GM12878 (cell line): Measurements from ENCODE around the gene LEUTX. TPM values are rescaled to one million over a fixed set of nuclear protein-coding genes. Genes with fewer than 3 reads are reported as not detected.
A peak's percentile ranks its signal among the peaks of the same experiment; 100 is the strongest.

Experiments used
- ATAC-seq: fragments of 200-7000 bp; cut with Tn5 transposase; 3 replicates; pipeline ENCODE4 v1.9.1; 2020; ENCODE audit warnings: mild to moderate bottlenecking, moderate library complexity
- BruUV-seq: library from RNA; stranded (reverse); fragments of 400-500 nt; replicated peaks from 2 replicates; lab custom pipeline; 2021; lab: Mats Ljungman, UMichigan
- CTCF ChIA-PET: fragments of 300-600 bp; sonication (Branson Sonifier 250); formaldehyde crosslinking; extraction: SDS; loops from one replicate; lab custom pipeline; 2021; ENCODE audit warnings: inconsistent platforms; lab: Yijun Ruan, JAX
- POLR2A ChIA-PET: fragments of 350-600 bp; formaldehyde crosslinking; extraction: SDS; loops from one replicate; lab custom pipeline; 2021; ENCODE audit warnings: inconsistent platforms; lab: Charles Lee
- RAD21 ChIA-PET: fragments of 300-600 bp; sonication (Branson Sonifier 250); formaldehyde crosslinking; loops from one replicate; lab custom pipeline; 2023; ENCODE audit warnings: antibody characterized with exemption; ENCODE audit not compliant: unreplicated experiment; lab: Charles Lee
- SMC1A ChIA-PET: fragments of 300-600 bp; sonication (Branson Sonifier 250); formaldehyde crosslinking; loops from one replicate; lab custom pipeline; 2023; ENCODE audit not compliant: unreplicated experiment, uncharacterized antibody; lab: Charles Lee
- DNase-seq: peaks from one replicate; pipeline ENCODE4 v3.0.0-alpha.2; 2011; ENCODE audit warnings: low read depth, low spot score
- FAIRE-seq: peaks from 3 replicates; lab custom pipeline; 2011; peaks lifted over from hg19 to GRCh38; lab: Jason Lieb, UNC
- H2AFZ ChIP-seq: 2 replicates; pipeline ENCODE4 v1.6.0; 2011; ENCODE audit warnings: low read depth, low read length, control low read depth; ENCODE audit not compliant: control insufficient read depth
- H3K27ac ChIP-seq: 2 replicates; pipeline ENCODE4 v1.5.1; 2011; ENCODE audit warnings: control low read depth; ENCODE audit not compliant: control insufficient read depth, insufficient read depth
- H3K27me3 ChIP-seq, 2 experiments: replicated peaks in 1 of 2; 2 replicates each; pipeline versions ENCODE4 v1.6.0 to v1.6.1; 2011; ENCODE audit warnings: low read length in 1 of 2; ENCODE audit not compliant: control insufficient read depth in 2 of 2, insufficient read depth in 2 of 2
- H3K36me3 ChIP-seq, 2 experiments: 2 replicates each; pipeline ENCODE4 v1.5.1; 2011; ENCODE audit warnings: low read length in 1 of 2; ENCODE audit not compliant: control insufficient read depth in 2 of 2, insufficient read depth in 2 of 2
- H3K4me1 ChIP-seq: 2 replicates; pipeline ENCODE4 v1.6.1; 2011; ENCODE audit warnings: mild to moderate bottlenecking, low read length, moderate library complexity, mixed read lengths; ENCODE audit not compliant: control insufficient read depth, insufficient read depth
- H3K4me2 ChIP-seq: 2 replicates; pipeline ENCODE4 v1.6.0; 2011; ENCODE audit warnings: control low read depth; ENCODE audit not compliant: control insufficient read depth, insufficient read depth
- H3K4me3 ChIP-seq: fragments of 200-600 bp; sonication (generic); 2 replicates; pipeline ENCODE4 v1.5.1; 2016
- H3K79me2 ChIP-seq: 2 replicates; pipeline ENCODE4 v1.6.0; 2011; ENCODE audit warnings: low read length; ENCODE audit not compliant: control insufficient read depth, insufficient read depth
- H3K9ac ChIP-seq: 2 replicates; pipeline ENCODE4 v1.8.0; 2011; ENCODE audit warnings: low read length, control low read depth, mixed read lengths; ENCODE audit not compliant: control insufficient read depth, insufficient read depth
- H3K9me3 ChIP-seq: replicated peaks from 3 replicates; pipeline ENCODE4 v1.5.1; 2011; ENCODE audit warnings: mild to moderate bottlenecking, low read length; ENCODE audit not compliant: control insufficient read depth, insufficient read depth
- H4K20me1 ChIP-seq: 2 replicates; pipeline ENCODE4 v1.6.0; 2011; ENCODE audit not compliant: control insufficient read depth, insufficient read depth
- CEBPB ChIP-seq, 2 experiments: fragments of 150-350 bp in 1 of 2; IDR thresholded peaks; 2 replicates each; pipeline ENCODE4 v1.6.1; 2012 to 2014; ENCODE audit warnings: low read depth in 2 of 2, low read length in 2 of 2, borderline replicate concordance in 1 of 2, inconsistent platforms in 1 of 2
- IKZF1 ChIP-seq: fragments of 450-650 bp; conservative IDR thresholded peaks from 2 replicates; pipeline ENCODE4 v1.6.1; 2017; ENCODE audit warnings: antibody characterized with exemption, mild to moderate bottlenecking
- MTA2 ChIP-seq: fragments of 450-650 bp; IDR thresholded peaks from 2 replicates; pipeline ENCODE4 v1.6.1; 2016; ENCODE audit warnings: low read depth, mild to moderate bottlenecking, moderate library complexity
- PKNOX1 ChIP-seq: fragments of 450-650 bp; IDR thresholded peaks from 2 replicates; pipeline ENCODE4 v1.6.1; 2016; ENCODE audit warnings: mild to moderate bottlenecking
- RCOR1 ChIP-seq: conservative IDR thresholded peaks from 2 replicates; pipeline ENCODE4 v1.6.1; 2012; ENCODE audit warnings: low read depth, low read length, improper control_type of control experiment
- SPI1 ChIP-seq: IDR thresholded peaks from 2 replicates; pipeline ENCODE4 v1.6.1; 2011; ENCODE audit warnings: low read depth, mild to moderate bottlenecking, low read length, moderate library complexity, borderline replicate concordance; ENCODE audit not compliant: insufficient read depth
- SRF ChIP-seq, 2 experiments: IDR thresholded peaks; 2 replicates each; pipeline ENCODE4 v1.6.1; 2011; ENCODE audit warnings: low read depth in 2 of 2, low read length in 2 of 2, mild to moderate bottlenecking in 1 of 2, moderate library complexity in 1 of 2
- ZBTB11 ChIP-seq: fragments of 450-650 bp; formaldehyde crosslinking; IDR thresholded peaks from 2 replicates; pipeline ENCODE4 v1.5.0; 2022; ENCODE audit warnings: mild to moderate bottlenecking, missing genetic modification characterization
- ZNF207 ChIP-seq: fragments of 450-650 bp; IDR thresholded peaks from 2 replicates; pipeline ENCODE4 v1.6.1; 2014; ENCODE audit warnings: antibody characterized with exemption, mild to moderate bottlenecking, borderline replicate concordance
- WGBS: methylation state at CpG from one replicate; pipeline ENCODE4 v1.1.6; 2016; ENCODE audit warnings: low lambda C conversion rate; ENCODE audit not compliant: insufficient replicate concordance, insufficient coverage; ENCODE audit errors: missing lambda C conversion rate; 5-methylcytosine and 5-hydroxymethylcytosine counted together
- in situ Hi-C: fragments of 300-500 bp; cut with MboI; formaldehyde crosslinking; loops from 9 replicates; pipeline ENCODE4 v1.14.3; 2018; ENCODE audit warnings: mixed read lengths
- intact Hi-C: fragments of 100-400 bp; cut with micrococcal nuclease; formaldehyde crosslinking; loops from one replicate; pipeline ENCODE4 v1.14.2; 2022; ENCODE audit not compliant: unreplicated experiment
- polyA plus RNA-seq, 11 experiments: library from polyadenylated mRNA; depleted of rRNA in 4 of 11; unstranded in 6 of 11; stranded (reverse) in 5 of 11; fragments of >200 nt; fragmentation: Nextera tagmentation in 4 of 11; fragmentation: Illumina TruSeq in 1 of 11; extraction: Ambion mirVana in 4 of 11; extraction: Trizol in 1 of 11; gene quantifications; 1 replicate in 1 of 11; 2 replicates in 10 of 11; pipeline versions ENCODE4 v1.2.1 to v1.2.3, GENCODE V29; 2011 to 2016; ENCODE audit warnings: inconsistent platforms in 2 of 11, missing spikeins in 2 of 11, low read depth in 1 of 11
- total RNA-seq, 4 experiments: library from RNA; depleted of rRNA in 3 of 4; stranded (reverse); fragments of >200 nt in 3 of 4; fragmentation: Illumina TruSeq in 1 of 4; extraction: Trizol in 1 of 4; gene quantifications; 2 replicates each; pipeline versions ENCODE4 v1.2.1 to v1.2.3, GENCODE V29; 2013 to 2021

Gene LEUTX
- total and polyA plus RNA-seq, 10 of the 15 experiments (the other 5 are each of a cell fraction or from before 2014, with no cell fraction given): 0.29 to 0.46 (median 0.40) TPM; not detected in 4

GRCh38 chr19:39737891-39738290, 40.8 kb upstream of the LEUTX start, which contains the start of gene CLC:
Gene CLC, minus strand, starts transcription at chr19:39738029. Its CDS starts 77 bp downstream, at chr19:39737952.
- 35% methylated on average over 3 of the region's 3 CpGs for WGBS
- Histone ChIP-seq H3K9ac (no peak within 1 kb of the TSS), H3K4me3 (no peak within 1 kb of the TSS), H3K4me1 (peaks cover 14% of the 10 kb centered on the region), H2AFZ (no peak within 1 kb of the TSS; the same call in 1 of the 2 replicates), H4K20me1 (no peaks in the 10 kb centered on the region), H3K9me3 (no peaks in the 10 kb centered on the region; the same call in 2 of the 3 replicates), H3K79me2 (no peaks in the 10 kb centered on the region), H3K4me2 (no peak within 1 kb of the TSS), H3K27me3 (no peaks in the 10 kb centered on the region), H3K27ac (no peak within 1 kb of the TSS), H3K36me3 (no peaks in the 10 kb centered on the region)
- in situ Hi-C loops: no loop called here
- FAIRE-seq (no peak), DNase-seq (no peak), ATAC-seq (no peak)
- POLR2A ChIA-PET: no interaction called here
- intact Hi-C loops: no loop called here
- no peak for TF ChIP-seq SRF (IDR thresholded peaks at IDR 0.05; ENCODE audit: low read depth in 2 of 2, low read length in 2 of 2)
- TF ChIP-seq PKNOX1: no peak
- no peak for TF ChIP-seq MTA2
- no peak for TF ChIP-seq RCOR1
- TF ChIP-seq ZNF207: no peak
- TF ChIP-seq CEBPB (IDR thresholded peaks at IDR 0.05; ENCODE audit: borderline replicate concordance in 1 of 2, low read depth in 2 of 2, low read length in 2 of 2): no peak
- CTCF ChIA-PET: no interaction called here
- no TSS peak for BruUV-seq
- SMC1A ChIA-PET: no interaction called here
- RAD21 ChIA-PET: no interaction called here

- no peak for DNase-seq
- Histone ChIP-seq H3K4me3 (no peak overlapping the region), H3K27ac (no peak overlapping the region), H3K9me3 (no peaks in the 10 kb centered on the region; the same call in 2 of the 3 replicates), H3K4me1 (peaks cover 14% of the 10 kb centered on the region), H3K27me3 (no peaks in the 10 kb centered on the region), H3K4me2 (no peak overlapping the region), H3K36me3 (no peaks in the 10 kb centered on the region), H3K9ac (no peak overlapping the region), H4K20me1 (no peaks in the 10 kb centered on the region), H2AFZ (no peak overlapping the region), H3K79me2 (no peaks in the 10 kb centered on the region)
- RAD21 ChIA-PET: interaction anchor here (0.9 kb wide), 1 partner anchor 38 kb away, joined by 5 read pairs; no protein-coding TSS in a partner anchor
- POLR2A ChIA-PET: no interaction called here
- SMC1A ChIA-PET: no interaction called here
- TF ChIP-seq IKZF1 (peak; percentile 47), ZBTB11 (no peak), SPI1 (peak; percentile 80)
- no TSS peak for BruUV-seq
- 0% methylated on average over 3 of the region's 3 CpGs for whole genome bisulfite sequencing
- intact Hi-C loops (no loop called here), in situ Hi-C loops (no loop called here)
- no peak for ATAC-seq
- CTCF ChIA-PET: no interaction called here
- no peak for FAIRE-seq
These were observed 39.8 kb upstream of the LEUTX start for GRCh38 chr19:39738814-39739213.
